AG20443 (cell line): ENCODE data around the gene BCAR1.
A peak's percentile ranks its signal among the peaks of the same experiment; 100 is the strongest.
"Not testable (repeated sequence)": the region's sequence is repeated elsewhere in the genome, so short reads cannot be mapped to it uniquely, and the experiment has no call there.

Experiments used
- DNase-seq: peaks from one replicate; pipeline ENCODE4 v3.0.0; 2012; ENCODE audit warnings: low spot score, mixed read lengths

The BCAR1 gene

GRCh38 chr16:75224306-75225082 lies 26.9 kb downstream of the BCAR1 start:
- DNase-seq, result peak; percentile 33

- not testable (repeated sequence) for DNase-seq
These were observed 28.3 kb downstream of the BCAR1 start for GRCh38 chr16:75223129-75223528.

- DNase-seq, result peak; percentile 70
These were observed 29.1 kb downstream of the BCAR1 start for GRCh38 chr16:75222271-75222783.

DNA sequence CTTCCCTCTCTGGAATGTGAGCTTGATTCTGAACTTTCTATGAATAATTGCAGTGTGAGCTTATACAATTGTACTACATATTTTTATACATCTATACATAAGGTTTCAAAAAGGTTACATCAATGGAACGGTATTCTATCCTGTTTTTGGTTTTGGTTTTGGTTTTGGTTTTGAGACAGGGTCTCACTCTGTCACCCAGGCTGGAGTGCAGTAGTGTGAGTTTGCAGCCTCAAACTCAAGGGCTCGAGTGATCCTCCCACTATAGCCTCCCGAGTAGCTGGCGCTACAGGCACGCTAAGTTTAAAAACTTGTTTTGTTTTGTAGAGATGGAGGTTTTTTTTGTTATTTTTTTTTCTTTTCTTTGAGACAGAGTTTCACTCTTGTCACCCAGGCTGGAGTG lies 31.6 kb downstream of the BCAR1 start:
- no peak for DNase-seq

DNA sequence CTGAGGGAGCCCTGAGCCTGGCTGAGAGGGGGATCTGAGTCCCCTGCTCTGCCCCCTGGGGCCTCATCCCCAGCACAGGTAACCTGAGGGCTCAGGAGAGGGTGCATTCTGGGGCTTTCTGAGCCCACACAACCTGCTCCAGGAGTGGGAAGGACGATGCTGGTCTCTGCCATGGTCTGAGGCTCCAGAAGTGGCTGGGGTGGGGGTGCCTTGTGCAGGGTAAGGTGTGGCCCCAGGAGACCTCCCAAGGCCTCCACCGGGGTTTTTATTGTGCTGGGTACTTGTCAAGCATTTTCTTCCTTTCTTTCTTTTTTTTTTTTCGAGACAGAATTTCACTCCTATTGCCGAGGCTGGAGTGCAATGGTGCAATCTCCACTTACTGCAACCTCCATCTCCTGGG lies 32.3 kb downstream of the BCAR1 start:
- no peak for DNase-seq

DNA sequence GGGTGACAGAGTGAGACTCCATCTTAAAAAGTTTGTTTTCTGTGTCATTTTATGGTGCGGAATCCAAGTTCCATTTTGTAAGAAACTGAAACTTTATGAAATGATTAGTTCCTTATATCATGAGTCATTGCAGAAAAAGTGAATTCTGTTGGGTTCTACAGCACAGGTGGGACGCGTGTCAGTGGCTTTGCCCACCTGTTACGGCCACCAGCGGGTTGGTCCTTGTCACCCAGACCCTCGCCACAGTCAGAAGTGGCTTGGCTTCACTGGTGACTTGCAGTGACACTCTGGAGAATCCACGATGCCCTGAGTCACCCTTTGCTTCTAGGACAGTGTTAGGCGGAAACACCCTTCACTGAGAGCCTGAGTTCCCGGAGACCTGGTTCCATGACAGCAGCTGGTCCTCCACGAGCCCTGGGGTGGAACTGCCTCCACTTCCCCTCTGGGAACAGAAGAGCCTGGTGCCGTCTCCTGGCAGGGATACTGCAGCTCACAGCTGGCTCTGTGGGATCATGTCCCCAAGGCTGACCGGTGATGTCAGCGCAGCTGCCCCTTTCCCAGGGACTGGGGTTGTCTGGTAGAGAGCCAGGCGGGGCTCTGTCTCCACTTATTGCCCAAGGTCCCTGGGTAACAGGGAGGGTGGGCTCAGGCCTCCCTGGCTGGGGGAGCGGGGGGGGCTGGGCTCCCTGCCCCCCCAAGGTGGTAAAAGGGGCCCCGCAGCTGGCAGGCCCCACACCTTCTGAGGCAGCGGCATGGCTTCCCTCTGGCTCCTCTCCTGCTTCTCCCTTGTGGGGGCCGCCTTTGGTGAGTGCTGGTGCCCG lies 33.0 kb downstream of the BCAR1 start, which contains the start of gene CTRB1:
Gene CTRB1 (plus strand): TSS at position 733 of the 821 bp plus-strand sequence. CDS start 20 bp downstream, at position 753.
- no peak for DNase-seq

GRCh38 chr16:75217389-75217851 lies 34.0 kb downstream of the BCAR1 start:
- no peak for DNase-seq

- no peak for DNase-seq
These were observed 34.8 kb downstream of the BCAR1 start for GRCh38 chr16:75216576-75216975.

- DNase-seq, result no peak
These were observed 35.3 kb downstream of the BCAR1 start for GRCh38 chr16:75216127-75216526.

DNA sequence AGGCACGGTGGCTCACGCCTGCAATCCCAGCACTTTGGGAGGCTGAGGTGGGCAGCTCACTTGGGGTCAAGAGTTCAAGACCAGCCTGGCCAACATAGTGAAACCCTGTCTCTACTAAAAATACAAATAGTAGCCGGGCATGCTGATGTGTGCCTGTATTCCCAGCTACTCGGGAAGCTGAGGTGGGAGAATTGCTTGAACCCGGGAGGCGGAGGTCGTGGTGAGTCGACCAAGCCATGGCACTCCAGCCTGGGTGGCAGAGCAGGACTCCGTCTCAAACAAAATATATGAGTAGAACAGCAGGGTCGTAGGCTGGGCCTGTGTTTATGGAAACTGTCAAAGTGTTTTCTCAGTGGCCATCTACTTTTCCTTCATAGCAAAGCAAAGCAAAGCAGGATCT lies 40.1 kb downstream of the BCAR1 start:
- DNase-seq, result not testable (repeated sequence)

- DNase-seq, result no peak
These were observed 41.5 kb downstream of the BCAR1 start for GRCh38 chr16:75209944-75210343.

- not testable (repeated sequence) for DNase-seq
These were observed 41.9 kb downstream of the BCAR1 start for GRCh38 chr16:75209514-75209913.

GRCh38 chr16:75208861-75209505 lies 42.4 kb downstream of the BCAR1 start:
- no peak for DNase-seq

DNA sequence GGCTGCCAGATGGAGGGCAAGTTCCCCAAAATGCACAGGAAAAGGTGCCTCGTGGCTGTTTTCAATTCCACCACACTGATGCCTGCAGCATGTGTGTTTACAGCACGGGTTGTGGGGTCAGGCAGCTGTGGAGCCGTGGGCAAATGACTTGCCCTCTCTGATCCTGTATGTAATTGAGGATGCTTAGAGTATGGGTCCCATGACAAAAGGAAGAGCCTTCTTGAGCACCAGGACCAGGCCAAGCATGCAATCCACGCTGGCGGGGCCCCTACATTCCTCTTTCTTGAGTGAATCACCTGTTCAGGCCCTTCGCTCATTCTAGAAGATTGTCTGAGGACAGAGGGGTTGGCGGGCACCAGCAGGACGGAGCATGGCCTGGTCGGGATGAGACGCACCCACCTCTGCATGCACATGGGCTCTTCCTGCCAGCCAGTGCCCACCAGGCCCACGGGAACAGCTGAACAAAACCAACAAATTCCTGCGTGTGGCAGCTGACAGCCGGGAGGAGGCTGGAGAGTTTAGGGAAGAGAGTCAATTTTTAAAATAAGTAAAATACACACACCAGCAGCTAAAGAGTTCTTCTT lies 43.1 kb downstream of the BCAR1 start:
- no peak for DNase-seq

GRCh38 chr16:75207831-75208230 lies 43.6 kb downstream of the BCAR1 start:
- no peak for DNase-seq

- DNase-seq, result no peak
These were observed 44.5 kb downstream of the BCAR1 start, which contains the start of gene CTRB2 for GRCh38 chr16:75206749-75207451. CTRB2 (minus strand) TSS chr16:75207161; CDS start chr16:75207141, 20 bp downstream.

DNA sequence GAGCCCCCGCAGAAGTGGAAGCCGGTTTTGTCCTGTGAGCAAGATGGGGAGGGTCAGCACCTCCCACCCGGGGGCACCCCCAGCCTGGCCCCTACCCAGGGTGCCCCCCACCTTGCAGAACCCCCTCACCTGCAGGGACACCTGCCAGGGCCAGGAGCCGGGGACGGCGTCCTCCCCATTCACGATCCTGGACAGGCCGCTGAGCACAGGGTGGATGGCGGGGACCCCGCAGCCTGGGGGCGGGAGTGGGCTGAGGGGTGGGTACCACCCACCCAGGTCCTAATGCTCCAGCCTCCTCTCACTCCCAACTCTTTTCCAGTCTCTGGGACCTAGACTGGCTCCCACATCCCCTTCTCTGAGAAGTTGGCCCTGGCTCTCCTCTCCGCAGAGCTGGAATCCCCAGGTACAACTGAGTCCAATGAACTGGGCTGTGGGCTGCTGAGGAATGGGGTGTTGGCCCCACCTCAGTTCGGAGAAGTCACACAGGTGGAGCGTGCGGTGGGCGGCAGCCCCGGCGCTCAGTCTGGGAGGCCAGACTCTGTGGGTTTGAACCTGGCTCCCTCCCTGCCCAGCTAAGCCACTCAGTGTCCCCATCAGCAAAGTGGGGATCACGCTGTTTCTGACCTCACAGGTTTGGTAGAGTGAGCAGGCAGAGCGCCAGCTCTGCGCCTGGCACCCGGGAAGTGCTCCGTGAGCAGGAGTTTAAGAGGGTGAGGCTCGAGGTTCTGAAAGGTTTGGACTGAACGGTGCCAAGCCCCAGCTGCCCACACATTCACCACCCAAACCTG lies 45.3 kb downstream of the BCAR1 start:
- not testable (repeated sequence) for DNase-seq

- not testable (repeated sequence) for DNase-seq
These were observed 46.0 kb downstream of the BCAR1 start for GRCh38 chr16:75205438-75205837.

DNA sequence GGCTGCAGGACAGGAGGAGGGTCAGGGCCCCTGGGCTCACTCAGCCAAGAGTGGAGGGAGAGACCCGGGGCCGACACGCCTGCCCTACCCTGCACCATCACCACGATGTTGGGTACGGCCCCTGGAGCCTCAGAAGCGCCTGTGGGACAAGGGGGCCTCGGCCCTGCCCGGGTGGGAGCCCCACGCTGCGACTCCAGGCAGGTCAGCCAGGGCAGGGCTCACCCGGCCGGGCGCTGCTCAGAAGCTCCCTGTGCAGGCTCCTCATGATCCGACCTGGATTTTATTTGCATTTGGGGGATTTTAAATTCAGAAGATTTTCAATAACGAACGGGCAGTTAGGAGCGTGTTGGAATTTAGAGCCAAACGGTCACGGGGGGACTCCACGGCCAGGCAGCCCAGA lies 46.5 kb downstream of the BCAR1 start:
- not testable (repeated sequence) for DNase-seq

DNA sequence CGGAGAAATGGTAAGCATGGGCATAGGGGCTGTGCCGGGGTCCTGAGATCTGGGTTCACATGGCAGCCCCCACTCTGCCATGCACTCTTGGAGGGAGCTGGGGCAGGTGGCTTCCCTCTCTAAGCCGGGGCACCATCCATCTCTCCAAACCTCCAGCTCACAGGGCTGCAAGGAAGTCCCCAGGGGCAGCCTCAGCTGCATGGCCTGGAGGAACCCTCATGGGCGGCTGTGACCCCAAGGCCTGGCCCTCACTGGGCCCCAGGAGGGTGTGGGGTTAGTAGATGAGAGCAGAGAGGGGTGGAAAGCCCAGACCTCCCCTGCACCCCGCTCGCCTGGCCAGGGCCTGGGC lies 47.0 kb downstream of the BCAR1 start:
- no peak for DNase-seq
